ENCODE measurements around the gene PVALEF. TPM values are rescaled to one million over a fixed set of nuclear protein-coding genes. Genes with fewer than 3 reads are reported as not detected.
A peak's percentile ranks its signal among the peaks of the same experiment; 100 is the strongest.

Gene PVALEF
- total and polyA plus RNA-seq, 2 donors (not counting 1 experiment from before 2014, with no cell fraction given) = not detected

DNA sequence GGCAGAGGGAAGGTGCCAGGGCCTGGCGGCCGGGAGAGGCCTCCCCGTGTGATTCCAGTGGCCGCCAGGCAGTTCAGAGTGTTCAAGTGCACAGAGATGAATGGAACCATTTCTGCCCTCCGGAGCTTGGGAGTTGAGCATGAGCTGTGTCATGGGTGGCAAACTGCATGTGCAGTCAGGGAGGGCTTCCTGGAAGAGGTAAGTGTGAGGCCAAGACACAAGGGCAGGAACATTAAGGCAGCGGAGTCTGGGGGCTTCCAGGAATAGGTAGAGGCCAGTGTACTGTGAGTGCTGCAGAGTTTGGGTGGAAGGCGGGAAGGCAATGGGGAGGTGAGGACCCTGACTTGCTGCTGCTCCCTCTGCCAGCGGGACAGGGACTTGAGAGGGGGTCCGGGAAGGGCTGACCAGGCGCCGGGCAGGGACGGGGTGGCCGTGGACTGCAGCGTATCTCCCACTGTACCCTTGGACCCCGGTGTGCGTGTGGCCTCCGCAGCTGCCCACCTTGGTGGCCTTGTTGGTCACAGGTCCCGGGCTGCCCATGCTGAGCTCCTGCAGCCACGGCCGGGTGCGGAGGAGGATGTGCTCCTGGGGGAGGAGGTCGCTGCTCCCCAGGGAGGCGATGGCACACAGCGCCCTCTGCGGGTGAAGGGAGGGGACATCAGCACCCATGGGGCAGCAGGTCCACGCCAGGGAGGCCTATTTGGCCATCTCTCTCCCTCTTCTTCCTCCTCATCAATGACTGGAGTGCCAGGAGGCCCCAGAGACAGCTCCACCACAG is 64.9 kb downstream of the PVALEF start:
- Histone ChIP-seq H4K20me1 (ENCODE audit: control insufficient read depth, extremely low read depth, insufficient read depth, low read length) (no peaks in the 10 kb centered on the region), H3K4me1 (ENCODE audit: control insufficient read depth, extremely low read depth, insufficient read depth, low read length) (no peaks in the 10 kb centered on the region), H3K9me3 (ENCODE audit: control insufficient read depth, insufficient read depth, low read depth, low read length) (no peaks in the 10 kb centered on the region), H3K4me3 (replicated peaks in 1 of 4; ENCODE audit: control extremely low read depth in 1 of 4, insufficient read depth in 1 of 4, low read depth in 3 of 4, low read length in 4 of 4) (no peak overlapping the region), H3K79me2 (ENCODE audit: control insufficient read depth, insufficient read depth, low read length) (no peaks in the 10 kb centered on the region), H3K4me2 (ENCODE audit: extremely low read depth, insufficient read depth, low read length) (no peak overlapping the region), H3K27me3 (ENCODE audit: control insufficient read depth, insufficient read depth, low read length) (no peaks in the 10 kb centered on the region), H2AFZ (ENCODE audit: low read length) (no peak overlapping the region), H3K9ac (ENCODE audit: insufficient read depth, low read length) (no peak overlapping the region), H3K27ac (ENCODE audit: insufficient read depth, low read length) (no peak overlapping the region), H3K36me3 (ENCODE audit: control insufficient read depth, insufficient read depth, low read length) (peaks cover 14% of the 10 kb centered on the region)
- TF ChIP-seq, protein P1, sequence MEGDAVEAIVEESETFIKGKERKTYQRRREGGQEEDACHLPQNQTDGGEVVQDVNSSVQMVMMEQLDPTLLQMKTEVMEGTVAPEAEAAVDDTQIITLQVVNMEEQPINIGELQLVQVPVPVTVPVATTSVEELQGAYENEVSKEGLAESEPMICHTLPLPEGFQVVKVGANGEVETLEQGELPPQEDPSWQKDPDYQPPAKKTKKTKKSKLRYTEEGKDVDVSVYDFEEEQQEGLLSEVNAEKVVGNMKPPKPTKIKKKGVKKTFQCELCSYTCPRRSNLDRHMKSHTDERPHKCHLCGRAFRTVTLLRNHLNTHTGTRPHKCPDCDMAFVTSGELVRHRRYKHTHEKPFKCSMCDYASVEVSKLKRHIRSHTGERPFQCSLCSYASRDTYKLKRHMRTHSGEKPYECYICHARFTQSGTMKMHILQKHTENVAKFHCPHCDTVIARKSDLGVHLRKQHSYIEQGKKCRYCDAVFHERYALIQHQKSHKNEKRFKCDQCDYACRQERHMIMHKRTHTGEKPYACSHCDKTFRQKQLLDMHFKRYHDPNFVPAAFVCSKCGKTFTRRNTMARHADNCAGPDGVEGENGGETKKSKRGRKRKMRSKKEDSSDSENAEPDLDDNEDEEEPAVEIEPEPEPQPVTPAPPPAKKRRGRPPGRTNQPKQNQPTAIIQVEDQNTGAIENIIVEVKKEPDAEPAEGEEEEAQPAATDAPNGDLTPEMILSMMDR (conservative IDR thresholded peaks at IDR 0.05 in 1 of 2, IDR thresholded peaks at IDR 0.05 in 1 of 2; ENCODE audit: low read depth in 1 of 2, low read length in 2 of 2) = peak; percentile 10 to 32
- no peak for TF ChIP-seq EZH2 (IDR thresholded peaks at IDR 0.05; ENCODE audit: low read length, missing control alignments)
- DNase-seq (ENCODE audit: low read depth in 2 of 2) = no peak

DNA sequence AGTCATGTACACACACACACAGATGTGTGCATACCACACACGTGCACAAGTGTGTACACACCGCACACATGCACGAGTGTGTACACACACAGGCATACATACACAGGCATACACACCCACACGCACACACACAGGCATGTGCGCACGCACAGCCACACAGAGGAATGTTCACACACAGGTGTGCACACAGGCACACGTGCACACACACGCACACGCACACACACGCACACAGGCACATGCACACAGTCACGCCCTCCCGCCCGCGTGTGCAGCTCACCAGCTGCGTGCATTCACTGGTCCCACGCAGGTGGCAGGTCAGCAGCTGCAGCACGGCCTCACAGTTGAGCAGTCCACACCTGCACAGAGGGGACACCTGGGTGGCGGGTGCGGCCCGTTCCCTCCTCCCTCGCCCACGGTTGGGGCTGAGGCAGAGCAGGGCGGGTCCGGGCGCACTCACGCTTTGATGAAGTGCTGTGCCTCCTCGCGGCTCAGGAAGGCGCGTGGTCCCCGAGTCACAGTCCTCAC is 65.9 kb downstream of the PVALEF start:
- Histone ChIP-seq H3K79me2 (ENCODE audit: control insufficient read depth, insufficient read depth, low read length) (no peaks in the 10 kb centered on the region), H3K4me2 (ENCODE audit: extremely low read depth, insufficient read depth, low read length) (no peak overlapping the region), H3K27me3 (ENCODE audit: control insufficient read depth, insufficient read depth, low read length) (no peaks in the 10 kb centered on the region), H4K20me1 (ENCODE audit: control insufficient read depth, extremely low read depth, insufficient read depth, low read length) (no peaks in the 10 kb centered on the region), H3K4me1 (ENCODE audit: control insufficient read depth, extremely low read depth, insufficient read depth, low read length) (no peaks in the 10 kb centered on the region), H3K36me3 (ENCODE audit: control insufficient read depth, insufficient read depth, low read length) (peaks cover 15% of the 10 kb centered on the region), H2AFZ (ENCODE audit: low read length) (no peak overlapping the region), H3K9ac (ENCODE audit: insufficient read depth, low read length) (no peak overlapping the region), H3K27ac (ENCODE audit: insufficient read depth, low read length) (no peak overlapping the region), H3K4me3 (replicated peaks in 1 of 4; ENCODE audit: control extremely low read depth in 1 of 4, insufficient read depth in 1 of 4, low read depth in 3 of 4, low read length in 4 of 4) (no peak overlapping the region), H3K9me3 (ENCODE audit: control insufficient read depth, insufficient read depth, low read depth, low read length) (no peaks in the 10 kb centered on the region)
- DNase-seq (ENCODE audit: low read depth in 2 of 2) = no peak
- no peak for TF ChIP-seq EZH2 (IDR thresholded peaks at IDR 0.05; ENCODE audit: low read length, missing control alignments)
- TF ChIP-seq, protein P1 (conservative IDR thresholded peaks at IDR 0.05 in 1 of 2, IDR thresholded peaks at IDR 0.05 in 1 of 2; ENCODE audit: low read depth in 1 of 2, low read length in 2 of 2) = no peak

DNA sequence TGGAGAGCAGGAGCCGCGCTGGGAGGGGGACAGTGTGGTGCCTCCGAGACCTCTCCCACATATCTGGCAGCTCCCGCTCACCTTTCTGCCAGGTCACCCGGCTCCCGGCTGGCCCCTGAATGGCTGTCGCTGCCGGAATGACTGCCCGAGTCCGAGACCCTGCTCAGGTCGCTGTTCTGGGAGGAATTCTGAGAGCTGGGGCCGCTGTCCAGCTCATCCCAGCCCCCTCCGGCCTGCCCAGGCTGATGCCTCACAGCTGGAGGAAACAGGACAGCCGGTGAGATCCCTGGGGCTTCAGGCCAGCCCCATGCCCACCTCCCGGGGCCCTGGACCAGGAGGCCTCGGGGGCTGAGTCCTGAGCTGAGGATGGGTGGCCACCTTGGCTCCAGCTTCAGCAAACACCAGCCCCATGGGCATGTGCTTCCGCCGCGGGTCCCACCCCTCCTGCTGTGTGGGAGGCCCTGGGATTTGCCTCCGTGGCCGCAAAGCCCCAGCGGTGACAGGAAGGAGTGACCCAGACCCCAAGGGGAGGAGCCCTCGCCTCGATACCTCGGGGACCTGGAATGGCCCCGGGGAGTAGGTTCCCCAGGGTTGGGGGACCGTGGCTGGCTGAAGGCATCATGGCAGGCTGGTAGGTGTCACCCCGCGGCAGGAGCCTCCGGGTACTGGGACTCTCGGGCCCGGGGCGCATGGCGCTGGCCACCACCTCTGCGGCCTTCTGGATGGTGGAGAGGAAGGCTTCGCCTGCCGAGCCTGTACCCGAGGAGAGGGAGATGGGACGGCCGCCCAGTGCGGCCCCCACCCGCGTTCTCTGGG is 66.7 kb downstream of the PVALEF start:
- Histone ChIP-seq H3K9ac (ENCODE audit: insufficient read depth, low read length) (no peak overlapping the region), H3K27ac (ENCODE audit: insufficient read depth, low read length) (no peak overlapping the region), H3K9me3 (ENCODE audit: control insufficient read depth, insufficient read depth, low read depth, low read length) (no peaks in the 10 kb centered on the region), H3K4me1 (ENCODE audit: control insufficient read depth, extremely low read depth, insufficient read depth, low read length) (peaks cover under 1% of the 10 kb centered on the region), H3K4me2 (ENCODE audit: extremely low read depth, insufficient read depth, low read length) (no peak overlapping the region), H3K36me3 (ENCODE audit: control insufficient read depth, insufficient read depth, low read length) (peaks cover 15% of the 10 kb centered on the region), H3K79me2 (ENCODE audit: control insufficient read depth, insufficient read depth, low read length) (no peaks in the 10 kb centered on the region), H3K27me3 (ENCODE audit: control insufficient read depth, insufficient read depth, low read length) (no peaks in the 10 kb centered on the region), H2AFZ (ENCODE audit: low read length) (no peak overlapping the region), H4K20me1 (ENCODE audit: control insufficient read depth, extremely low read depth, insufficient read depth, low read length) (no peaks in the 10 kb centered on the region), H3K4me3 (replicated peaks in 1 of 4; ENCODE audit: control extremely low read depth in 1 of 4, insufficient read depth in 1 of 4, low read depth in 3 of 4, low read length in 4 of 4) (no peak overlapping the region)
- TF ChIP-seq, protein P1 (conservative IDR thresholded peaks at IDR 0.05 in 1 of 2, IDR thresholded peaks at IDR 0.05 in 1 of 2; ENCODE audit: low read depth in 1 of 2, low read length in 2 of 2) = no peak
- no peak for TF ChIP-seq EZH2 (IDR thresholded peaks at IDR 0.05; ENCODE audit: low read length, missing control alignments)
- no peak for DNase-seq (ENCODE audit: low read depth in 2 of 2)
